ENCODE results near the gene FBXL7.

Gene FBXL7

DNA sequence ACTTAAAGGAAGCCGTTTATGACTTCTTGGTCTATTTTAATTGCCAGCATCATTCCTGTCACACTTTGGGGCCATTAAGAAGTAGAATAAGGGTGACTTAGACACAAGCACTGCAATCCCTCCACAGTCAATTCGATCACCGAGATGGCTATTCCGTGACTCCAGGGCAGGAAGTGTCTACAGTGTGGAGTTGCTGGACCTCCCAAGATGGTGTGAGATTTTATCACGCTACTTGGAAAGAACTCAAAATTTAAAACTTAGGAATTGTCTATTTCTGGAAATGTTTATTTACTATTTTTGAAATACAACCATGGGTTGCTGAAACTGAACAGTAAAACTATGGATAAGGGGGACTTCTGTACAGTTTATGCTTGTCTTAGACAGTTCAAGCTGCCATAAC is 6.2 kb downstream of the FBXL7 start:
- DNase-seq: no peak

DNA sequence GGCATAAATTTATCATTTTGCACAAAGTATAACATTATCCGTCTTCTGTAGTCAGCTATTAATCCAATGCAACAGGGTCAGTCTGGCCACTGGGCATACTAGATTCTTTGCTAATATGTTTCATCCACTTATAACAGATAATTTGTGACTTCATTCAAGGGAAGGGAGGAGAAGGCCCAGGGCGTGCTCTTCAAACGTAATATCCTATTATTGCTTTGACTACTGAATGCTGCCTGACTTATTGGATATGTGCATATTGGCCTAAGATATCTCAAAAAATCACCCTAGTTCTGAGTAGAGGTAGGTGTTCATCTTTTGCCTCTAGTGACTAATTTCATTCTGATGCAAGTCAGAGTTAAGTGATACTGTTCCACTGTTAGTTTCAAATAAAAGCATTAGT is 6.9 kb downstream of the FBXL7 start:
- DNase-seq: no peak

DNA sequence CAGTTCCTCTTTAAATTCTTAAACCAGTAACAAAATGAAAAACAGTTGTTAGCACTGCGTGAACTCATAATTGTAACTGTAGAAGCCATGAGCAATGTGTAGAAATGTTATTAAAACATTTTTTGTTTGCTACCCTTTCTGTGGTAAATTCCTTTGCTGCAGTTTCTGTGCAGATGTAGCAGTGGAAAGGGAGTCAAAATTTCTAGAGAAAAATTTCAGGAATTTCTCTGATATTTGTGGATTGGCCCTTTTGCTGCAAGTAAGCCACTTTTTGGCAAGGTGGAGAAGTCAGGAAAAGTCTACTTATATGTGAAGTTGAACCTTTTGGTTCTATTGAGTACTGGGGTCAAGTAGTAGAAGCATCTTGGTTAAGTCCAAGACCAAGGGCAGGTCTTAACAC is 10.1 kb downstream of the FBXL7 start:
- DNase-seq: no peak

DNA sequence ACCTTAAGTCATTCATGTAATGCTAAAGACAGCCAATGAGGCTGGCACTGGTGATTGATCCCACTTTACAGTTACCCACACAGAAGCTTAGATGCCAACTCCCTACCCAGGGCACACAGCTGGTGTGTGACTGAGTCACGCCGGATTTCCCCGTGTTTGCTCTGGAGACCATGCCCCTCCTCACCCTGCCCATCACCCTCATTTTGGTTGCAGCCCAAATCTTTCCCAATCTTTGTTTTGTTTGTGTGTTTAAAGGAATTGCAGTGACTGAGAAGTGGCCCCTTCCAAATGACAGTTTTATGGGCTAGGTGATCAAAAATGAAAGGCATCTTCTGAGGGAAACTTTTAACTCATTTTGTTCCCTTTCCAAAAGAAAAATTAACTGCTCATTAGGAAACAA is 10.9 kb downstream of the FBXL7 start:
- DNase-seq: no peak

DNA sequence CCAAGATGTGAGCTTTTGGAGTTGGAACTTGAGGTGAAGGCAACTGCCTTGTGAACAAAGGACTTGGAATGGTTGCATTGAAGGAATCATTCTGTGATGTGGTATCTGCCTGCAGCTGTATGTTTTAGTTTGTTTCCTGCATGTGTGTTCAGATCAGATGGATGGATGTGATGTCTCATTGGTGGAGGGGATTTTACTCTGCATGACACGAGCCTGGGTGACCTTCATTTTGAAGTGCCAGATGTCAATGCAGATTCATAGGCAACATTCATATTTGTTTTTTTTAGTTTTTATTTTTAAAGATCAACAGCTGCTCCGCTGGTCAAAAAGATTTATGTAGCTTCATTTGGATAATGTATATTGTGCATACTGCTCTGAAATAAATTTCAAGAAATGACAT is 13.5 kb downstream of the FBXL7 start:
- DNase-seq: no peak

DNA sequence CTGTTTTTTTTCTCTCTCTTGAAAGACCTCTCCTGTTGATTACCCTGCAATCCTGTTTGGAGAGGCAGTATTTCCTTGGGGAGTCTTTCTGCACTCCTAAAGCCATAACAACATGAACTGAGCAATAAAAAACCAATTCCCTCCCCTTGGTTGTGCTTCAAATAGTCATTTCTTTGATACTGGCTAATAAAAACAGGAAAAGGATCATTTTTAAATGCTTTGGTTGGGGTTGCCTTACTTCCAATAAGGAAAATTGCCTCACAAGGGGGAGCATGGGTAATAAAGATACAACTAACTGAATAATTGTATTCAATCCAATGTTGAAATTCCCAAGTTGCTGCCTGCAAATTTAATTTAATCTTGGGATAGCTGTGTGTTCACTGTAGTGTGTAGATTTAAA is 13.9 kb downstream of the FBXL7 start:
- DNase-seq: no peak

DNA sequence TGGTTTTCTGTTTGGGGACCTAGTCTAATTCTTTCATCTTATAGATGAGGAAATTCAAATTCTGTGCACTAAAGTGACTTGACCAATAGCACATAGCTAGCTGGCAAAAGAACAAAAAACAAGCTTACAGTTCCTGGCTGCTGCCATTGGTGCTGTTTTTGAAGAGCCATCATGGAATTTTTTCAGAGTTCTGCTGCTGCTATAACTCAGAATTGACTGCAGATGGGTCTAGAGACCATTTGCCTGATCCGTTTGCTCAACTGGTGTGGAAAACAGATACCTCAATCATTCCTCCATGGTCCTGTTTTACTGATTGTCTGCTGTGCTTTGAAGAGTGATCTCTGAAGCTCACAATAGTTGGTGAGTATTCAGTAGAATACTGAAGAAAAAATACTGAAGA is 15.2 kb downstream of the FBXL7 start:
- no peak for DNase-seq

DNA sequence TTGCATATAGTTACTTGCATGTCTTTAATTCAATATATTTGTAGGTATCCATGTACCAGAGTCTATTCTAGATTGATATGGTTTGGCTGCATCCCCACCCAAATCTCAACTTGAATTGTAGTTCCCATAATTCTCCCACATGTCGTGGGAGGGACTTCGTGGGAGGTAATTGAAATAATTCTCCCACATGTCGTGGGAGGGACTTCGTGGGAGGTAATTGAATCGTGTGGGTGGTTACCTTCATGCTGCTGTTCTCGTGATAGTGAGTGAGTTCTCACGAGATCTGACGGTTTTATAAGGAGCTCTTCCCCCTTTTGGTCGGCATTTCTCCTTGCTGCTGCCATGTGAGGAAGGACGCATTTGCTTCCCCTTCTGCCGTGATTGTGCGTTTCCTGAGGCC is 16.5 kb downstream of the FBXL7 start:
- no peak for DNase-seq

DNA sequence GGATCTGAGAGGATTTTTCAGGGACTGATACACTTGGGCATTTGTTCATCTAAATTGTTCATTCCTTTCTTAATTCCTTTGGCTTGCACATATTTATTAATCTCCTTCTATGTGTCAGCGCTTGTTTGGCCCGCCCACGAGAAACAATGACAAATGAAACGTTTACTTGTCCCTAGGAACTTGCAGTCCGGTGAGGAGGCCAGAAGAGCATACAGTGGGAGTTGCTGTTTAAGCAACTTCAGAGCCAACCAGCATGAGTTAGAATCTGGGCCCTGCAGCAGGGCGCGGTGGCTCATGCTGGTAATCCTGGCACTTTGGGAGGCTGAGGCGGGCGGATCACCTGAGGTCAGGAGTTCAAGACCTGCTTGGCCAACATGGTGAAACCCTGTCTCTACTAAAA is 18.8 kb downstream of the FBXL7 start:
- DNase-seq: no peak

DNA sequence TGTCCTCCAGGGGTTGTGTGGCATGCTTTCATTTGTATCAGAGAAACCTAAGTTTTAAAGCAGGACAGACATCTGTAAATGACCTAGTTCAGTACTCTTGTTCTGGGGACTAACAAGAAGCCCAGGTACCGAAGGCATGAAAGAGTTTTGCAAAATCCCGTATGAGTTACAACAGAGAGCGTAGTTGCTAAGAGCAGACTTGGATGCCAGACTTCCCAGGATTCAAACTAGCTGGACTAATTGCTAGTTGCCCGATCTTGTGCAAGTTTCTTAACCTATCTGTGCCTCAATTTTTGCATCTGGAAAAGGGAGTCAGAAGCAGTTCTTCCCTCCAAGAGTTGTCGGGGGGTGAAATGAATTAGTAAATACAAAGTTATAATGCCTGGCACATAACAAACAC is 20.9 kb downstream of the FBXL7 start:
- no peak for DNase-seq

DNA sequence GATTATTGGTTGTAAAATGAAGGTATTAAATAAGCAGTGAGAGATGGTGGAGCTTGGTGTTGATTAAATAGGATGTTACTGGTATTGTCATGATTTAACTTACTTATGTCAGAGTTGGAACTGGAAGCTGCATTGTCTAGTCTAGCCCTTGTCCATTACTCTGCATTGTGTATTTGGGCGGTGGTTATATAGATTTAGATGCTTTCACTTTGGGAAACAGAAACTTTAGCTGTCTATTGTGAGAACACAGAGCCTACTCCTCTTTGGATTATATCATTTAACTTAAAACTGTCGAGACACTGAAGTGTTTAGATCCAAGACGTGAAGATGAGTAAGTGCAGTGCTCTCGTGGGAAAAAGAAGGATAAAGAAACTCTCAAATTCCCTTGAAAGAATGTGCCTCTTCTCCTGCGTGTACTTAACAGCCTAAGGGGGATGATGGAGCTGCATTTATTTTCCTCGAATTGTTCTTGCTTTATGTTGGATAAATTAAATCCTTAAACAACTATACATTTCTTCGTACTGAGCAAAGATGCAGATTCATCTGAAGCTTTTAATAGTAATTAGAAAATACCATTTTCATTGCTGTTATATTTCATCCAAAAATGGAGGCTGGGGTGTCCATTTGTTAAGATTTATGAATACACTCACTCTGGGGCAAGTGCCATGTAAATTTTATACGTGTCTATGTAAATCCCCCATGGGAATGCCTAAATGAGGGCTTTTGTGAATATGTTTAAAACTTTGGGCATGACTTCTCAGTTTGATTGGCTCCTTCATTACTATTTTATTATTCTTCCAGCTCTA is 21.6 kb downstream of the FBXL7 start:
- DNase-seq: no peak

DNA sequence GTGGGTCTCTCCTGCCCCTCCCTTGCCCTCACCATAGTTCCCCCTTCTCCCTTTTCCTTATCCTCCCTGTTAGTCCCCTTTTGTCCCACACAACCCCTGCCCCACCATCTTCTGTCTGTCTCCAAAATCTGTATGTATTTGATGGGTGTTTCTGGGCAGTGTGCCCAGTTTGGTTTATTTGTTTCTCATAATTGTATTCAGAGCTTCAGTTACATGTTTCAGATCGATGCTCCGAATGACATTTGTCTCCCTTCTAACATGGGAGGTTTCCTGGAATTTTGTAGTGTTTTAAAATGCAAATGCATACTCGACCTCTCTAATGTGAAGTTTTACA is 22.2 kb downstream of the FBXL7 start:
- DNase-seq: no peak

DNA sequence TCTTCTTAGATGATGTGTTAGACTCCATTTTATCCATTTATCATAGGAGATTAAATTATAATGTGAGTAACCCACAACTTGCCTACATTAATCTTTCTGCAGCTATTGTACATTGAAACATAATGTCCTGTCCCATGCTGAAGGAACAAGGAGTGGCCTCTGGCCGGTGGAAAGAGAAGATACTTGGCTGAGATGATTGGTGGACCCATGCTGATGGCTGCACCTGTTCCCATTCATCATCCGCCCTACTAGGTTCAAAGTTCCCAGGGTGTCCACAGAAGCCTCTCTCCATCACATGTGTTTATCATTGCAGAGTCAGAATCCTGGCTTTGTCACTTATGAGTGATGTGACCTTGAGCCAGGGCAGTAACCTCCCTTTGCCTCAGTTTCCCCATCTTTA is 24.7 kb downstream of the FBXL7 start:
- no peak for DNase-seq

DNA sequence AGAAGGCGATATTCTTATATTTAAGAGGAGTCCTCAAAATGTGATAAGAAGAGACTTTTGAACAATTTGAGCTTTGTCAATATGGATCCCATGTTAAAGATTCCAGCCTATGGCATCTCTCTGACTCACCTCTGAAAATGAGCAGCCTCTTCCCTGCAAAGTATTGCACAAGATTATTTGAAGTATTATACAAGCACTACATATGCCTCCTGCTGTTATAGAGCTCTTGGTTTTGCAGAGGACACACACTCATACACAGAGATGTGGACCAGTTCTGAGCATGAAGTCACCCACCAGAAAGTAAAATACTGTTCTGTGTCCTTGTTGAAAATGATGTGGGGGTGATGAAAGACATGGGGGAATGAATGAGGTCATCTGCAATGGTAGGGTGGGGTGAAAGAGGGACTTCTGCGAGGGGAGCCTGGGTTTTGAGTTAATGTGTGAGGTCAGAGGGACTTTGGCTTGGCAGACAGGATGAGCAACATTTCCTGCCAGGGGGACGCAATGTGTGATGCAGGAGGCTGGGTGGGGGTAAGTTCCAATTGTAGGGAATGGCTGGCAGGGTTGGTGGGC is 25.8 kb downstream of the FBXL7 start:
- no peak for DNase-seq

DNA sequence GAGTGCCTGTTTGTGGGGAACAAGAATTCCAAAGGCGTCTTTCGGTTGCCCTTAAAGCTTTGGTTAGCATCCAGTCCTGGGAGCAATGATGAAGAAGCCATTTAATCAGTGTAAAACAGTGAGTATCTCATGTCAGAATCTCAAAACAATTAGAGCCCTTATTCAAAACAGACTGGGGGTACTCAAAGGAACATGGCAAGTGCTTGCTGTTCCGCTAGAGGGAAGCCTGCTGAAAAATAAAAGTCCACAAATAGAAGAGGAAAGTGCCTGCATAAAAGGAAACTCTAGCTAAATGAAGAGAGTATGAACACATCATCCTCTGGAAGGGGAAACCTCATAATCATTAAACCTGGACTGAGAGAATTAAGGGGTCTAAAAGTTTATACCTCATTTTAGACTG is 26.4 kb downstream of the FBXL7 start:
- DNase-seq: no peak

DNA sequence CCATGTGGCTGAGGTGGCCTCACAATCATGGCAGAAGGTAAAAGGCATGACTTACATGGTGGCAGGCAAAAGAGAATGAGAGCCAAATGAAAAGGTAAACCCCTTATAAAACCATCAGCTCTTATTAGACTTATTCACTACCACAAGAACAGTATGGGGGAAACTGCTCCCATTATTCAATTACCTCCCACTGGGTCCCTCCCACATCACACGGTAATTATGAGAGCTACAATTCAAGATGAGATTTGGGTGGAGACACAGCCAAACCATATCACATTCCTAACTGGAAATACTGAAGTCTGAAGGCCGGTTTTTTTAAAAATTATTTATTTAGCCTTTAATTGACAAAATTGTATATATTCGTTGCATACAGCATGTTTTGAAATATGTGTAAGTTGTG is 28.5 kb downstream of the FBXL7 start:
- no peak for DNase-seq

DNA sequence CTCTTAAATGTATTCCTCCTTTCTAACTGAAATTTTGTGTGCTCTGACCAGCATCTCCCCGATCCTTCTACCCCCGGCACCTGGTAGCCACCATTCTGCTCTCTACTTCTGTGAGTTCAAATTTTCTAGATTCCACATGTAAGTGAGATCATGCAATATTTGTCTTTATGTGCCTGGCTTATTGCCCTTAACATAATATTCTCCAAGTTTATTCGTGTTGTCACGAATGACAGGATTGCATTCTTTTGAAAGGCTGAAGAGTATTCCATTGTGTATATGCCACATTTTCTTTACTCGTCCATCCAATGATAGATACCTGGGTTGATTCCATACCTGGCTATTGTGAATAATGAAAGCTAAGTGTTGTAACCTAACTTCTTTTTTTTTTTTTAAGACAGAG is 29.0 kb downstream of the FBXL7 start:
- no peak for DNase-seq

DNA sequence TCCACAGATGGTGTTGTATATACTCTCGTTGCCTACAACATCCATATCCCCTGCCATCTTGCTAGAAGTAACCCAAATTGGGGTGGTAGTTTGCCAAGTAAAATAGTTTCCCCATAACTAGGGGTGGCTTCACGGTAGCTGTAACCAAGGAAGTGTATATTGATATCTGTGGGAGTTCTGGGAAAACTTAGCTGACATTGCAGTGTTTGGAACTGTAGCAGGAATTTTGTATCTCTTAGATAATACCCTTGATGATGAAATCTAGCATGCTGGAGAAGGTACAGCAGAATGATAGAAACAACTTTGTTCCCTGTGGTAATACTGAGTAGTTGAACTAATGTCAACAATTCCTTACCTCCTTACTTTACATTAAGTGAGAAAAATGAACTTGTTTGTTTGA is 29.8 kb downstream of the FBXL7 start:
- DNase-seq: no peak

DNA sequence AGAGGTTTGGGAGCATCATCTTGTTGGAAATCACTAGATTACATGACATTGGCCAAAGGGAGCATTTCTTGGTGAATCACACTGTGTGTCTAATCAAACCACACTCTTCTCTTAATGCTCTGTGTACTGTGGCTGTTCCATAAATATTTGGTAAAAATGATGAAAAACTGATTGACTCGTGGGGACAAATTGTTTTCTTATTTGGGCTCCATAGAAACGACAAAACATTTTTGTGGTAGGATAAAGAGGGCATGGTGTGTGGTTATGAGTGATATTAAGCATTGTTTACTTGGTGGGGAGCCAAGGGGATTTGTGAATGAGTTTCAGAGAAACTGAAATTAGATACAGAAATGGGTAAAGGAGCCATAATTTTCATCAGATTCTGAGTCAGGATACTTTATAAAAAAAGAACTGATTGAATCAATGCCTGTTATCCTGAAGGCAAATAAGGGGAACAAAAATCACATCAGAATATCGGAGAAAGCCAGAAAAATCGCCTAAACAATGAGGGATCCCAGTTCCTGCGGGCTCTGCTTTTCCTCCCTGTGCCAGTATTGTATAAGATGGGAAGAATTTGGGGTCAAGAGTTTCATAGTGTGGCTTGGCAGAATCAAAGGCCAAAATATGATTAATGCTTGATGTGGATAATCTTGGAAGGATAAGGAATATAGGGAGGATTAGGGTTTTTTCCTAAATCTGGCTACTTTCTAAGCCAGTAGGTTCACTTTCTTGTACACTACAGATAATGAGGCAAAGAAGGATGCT is 33.3 kb downstream of the FBXL7 start:
- no peak for DNase-seq

DNA sequence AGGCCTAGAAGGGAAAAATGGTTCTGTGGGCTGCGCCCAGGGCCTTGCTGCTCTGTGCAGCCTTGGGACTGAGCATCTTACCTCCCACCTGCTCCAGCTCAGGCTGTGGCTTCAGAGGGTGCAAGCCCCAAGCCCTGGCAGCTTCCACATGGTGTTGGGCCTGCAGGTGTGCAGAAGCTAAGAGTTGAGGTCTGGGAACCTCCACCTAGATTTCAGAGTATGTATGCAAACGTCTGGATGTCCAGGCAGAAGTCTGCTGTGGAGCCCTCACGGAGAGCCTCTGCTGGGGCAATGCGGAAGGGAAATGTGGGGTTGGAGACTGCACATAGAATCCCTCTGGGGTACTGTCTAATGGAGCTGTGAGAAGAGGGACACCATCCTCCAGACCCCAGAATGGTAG is 36.0 kb downstream of the FBXL7 start:
- DNase-seq: no peak

DNA sequence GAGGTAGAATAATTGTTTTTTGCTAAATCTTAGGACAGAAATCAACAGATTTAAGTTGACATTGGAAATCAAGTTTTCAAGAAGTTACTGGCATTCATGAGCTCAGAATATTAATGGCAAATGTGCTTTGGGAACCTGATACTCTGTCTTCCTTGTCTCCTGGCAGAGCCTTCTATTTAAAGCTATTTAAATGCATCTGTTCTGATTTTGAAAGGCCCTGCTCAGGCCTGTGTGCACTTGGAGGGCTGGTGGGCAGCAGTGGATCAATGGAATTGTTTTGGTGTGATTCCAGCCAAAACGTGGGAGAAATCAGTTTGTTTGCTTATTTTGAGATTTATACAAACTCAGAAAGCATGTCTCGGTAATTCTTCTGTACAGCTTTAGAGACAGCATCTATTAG is 38.5 kb downstream of the FBXL7 start:
- DNase-seq: no peak

DNA sequence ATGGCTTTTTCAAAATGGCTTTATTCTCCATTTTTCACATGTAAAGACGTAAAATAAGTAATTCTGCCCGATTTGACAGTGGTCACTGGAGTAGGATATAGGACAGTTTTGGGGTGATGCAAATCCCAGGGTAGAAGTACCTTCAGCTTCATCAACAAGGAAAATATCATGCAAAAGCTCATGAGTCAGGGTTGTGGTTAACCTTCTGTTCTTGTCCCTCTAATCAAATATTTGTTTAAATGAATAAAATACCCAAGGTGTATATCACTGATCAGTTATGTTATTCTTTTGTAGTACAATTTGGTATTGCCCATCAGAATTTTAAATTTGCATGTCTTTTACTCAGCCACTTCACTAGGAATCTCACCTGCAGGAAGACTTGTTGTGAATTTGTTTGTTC is 40.0 kb downstream of the FBXL7 start:
- DNase-seq: no peak

DNA sequence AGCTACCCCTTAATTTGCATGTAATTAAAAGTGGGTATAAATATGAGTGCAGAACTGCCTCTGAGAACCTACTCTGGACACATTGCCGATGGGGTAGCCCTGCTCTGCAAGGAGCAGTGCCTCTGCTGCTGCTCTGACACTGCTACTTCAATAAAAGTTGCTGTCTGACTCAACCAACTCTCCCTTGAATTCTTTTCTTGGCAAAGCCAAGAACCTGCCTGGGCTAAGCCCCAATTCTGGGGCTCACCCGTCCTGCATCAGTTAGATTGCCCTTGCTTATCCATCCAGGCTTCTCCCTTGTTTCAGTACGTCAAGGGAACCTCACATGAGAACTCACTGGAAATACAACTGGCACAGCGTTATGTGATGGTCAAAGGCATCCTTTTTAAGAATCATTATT is 44.1 kb downstream of the FBXL7 start:
- DNase-seq: no peak

DNA sequence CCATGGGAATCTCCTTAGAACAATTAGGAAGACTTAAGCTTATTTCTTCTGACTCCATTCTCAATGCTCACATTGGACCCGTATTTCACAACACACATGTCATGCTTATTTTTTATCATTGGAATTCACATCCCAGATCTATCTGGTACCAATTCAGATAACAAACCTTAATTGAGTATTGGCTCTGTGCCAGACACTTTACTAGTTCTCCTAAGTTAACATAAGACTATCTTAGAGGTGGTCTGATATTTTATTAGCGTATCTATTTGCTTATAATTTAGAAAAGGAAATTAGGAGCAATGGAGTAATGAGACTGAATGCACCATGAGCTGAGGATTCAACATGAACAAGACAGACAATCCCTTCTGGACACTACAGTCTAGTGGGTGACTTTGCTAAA is 45.1 kb downstream of the FBXL7 start:
- DNase-seq: no peak
